ENCODE data around the gene MYCT1. TPM values are rescaled to one million over a fixed set of nuclear protein-coding genes. Genes with fewer than 3 reads are reported as not detected.
A peak's percentile ranks its signal among the peaks of the same experiment; 100 is the strongest.

MYCT1 gene
- polyA plus RNA-seq, 10 donors = 16.2 to 26.5 (median 21.9) TPM

- DNase-seq = no peak
These were observed 18.6 kb downstream of the MYCT1 start for GRCh38 chr6:152716322-152716721.

GRCh38 chr6:152720974-152721373 is 23.3 kb downstream of the MYCT1 start:
- no peak for DNase-seq

GRCh38 chr6:152721956-152722355 is 24.3 kb downstream of the MYCT1 start:
- no peak for DNase-seq

- peak in 1 of 3 donors; percentile 41 for DNase-seq
These were observed 25.7 kb downstream of the MYCT1 start for GRCh38 chr6:152723398-152723797.

- no peak for DNase-seq
These were observed 28.6 kb downstream of the MYCT1 start for GRCh38 chr6:152726313-152726712.

- no peak for DNase-seq
These were observed 29.8 kb downstream of the MYCT1 start for GRCh38 chr6:152727507-152727906.

- DNase-seq = no peak
These were observed 36.9 kb downstream of the MYCT1 start for GRCh38 chr6:152734630-152735029.

GRCh38 chr6:152736687-152737273 is 39.1 kb downstream of the MYCT1 start:
- no peak for DNase-seq

- no peak for DNase-seq
These were observed 47.9 kb downstream of the MYCT1 start for GRCh38 chr6:152745509-152746171.

- peak in 1 of 3 donors; percentile 45 for DNase-seq
These were observed 48.5 kb downstream of the MYCT1 start for GRCh38 chr6:152746172-152746553.

GRCh38 chr6:152748843-152749242 is 51.1 kb downstream of the MYCT1 start:
- peak in 1 of 3 donors; percentile 2 for DNase-seq

- no peak for DNase-seq
These were observed 51.6 kb downstream of the MYCT1 start for GRCh38 chr6:152749336-152749735.

- DNase-seq = peak; percentile 2 to 30 (median 16)
These were observed 53.0 kb downstream of the MYCT1 start, which contains the start of gene VIP for GRCh38 chr6:152750694-152751093. Gene VIP, plus strand, starts transcription at chr6:152750797. Its CDS starts 1,381 bp downstream, at chr6:152752178.

- no peak for DNase-seq
These were observed 67.6 kb downstream of the MYCT1 start for GRCh38 chr6:152765331-152765730.

GRCh38 chr6:152769159-152769558 is 71.5 kb downstream of the MYCT1 start:
- DNase-seq = no peak

GRCh38 chr6:152769993-152770392 is 72.3 kb downstream of the MYCT1 start:
- DNase-seq = no peak

- DNase-seq = no peak
These were observed 73.5 kb downstream of the MYCT1 start for GRCh38 chr6:152771061-152771687.

Other genes with a start within 250 kb of the MYCT1 start
- gene SYNE1, start 60.5 kb upstream of the MYCT1 start, polyA plus RNA-seq (ENCODE audit: insufficient read length in 10 of 10) = 100 to 1,000 TPM in 2 of 10 donors, 10 to 100 TPM in 8; 76.7 to 131 (median 86.4) TPM
- gene VIP, start 52.9 kb downstream of the MYCT1 start, polyA plus RNA-seq (ENCODE audit: insufficient read length in 10 of 10) = 1 to 10 TPM in 5 of 10 donors, under 1 TPM in 5; 0.63 to 2.8 (median 1.2) TPM

Measured in muscle of back (tissue), 11 donors.